HG03108 (cell line): ENCODE results near the gene RUBCNL.

Source experiments
- ATAC-seq: cut with Tn5 transposase; IDR thresholded peaks from one replicate; pipeline ENCODE4 v1.9.1; 2021; ENCODE audit warnings: moderate library complexity; ENCODE audit not compliant: unreplicated experiment

RUBCNL gene

DNA sequence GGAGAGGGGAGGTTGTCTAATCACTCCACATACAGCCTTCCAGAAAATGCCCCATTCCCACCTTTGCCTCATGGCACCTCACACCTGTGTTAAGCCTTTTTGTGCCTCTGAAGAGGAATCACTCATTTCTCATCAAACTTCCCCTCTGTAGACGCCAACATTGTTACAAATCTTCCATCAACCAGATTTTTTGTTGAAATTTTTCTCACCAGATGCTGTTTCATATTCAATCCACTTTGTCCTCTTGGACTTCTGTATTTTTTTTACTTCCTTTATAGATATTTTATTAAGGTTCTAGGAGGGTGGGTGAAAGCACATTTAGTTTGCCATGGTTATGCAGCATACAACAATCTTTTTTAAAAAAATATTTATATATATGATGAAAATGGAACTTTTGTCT is 74.0 kb downstream of the RUBCNL start:
- ATAC-seq, result no peak

DNA sequence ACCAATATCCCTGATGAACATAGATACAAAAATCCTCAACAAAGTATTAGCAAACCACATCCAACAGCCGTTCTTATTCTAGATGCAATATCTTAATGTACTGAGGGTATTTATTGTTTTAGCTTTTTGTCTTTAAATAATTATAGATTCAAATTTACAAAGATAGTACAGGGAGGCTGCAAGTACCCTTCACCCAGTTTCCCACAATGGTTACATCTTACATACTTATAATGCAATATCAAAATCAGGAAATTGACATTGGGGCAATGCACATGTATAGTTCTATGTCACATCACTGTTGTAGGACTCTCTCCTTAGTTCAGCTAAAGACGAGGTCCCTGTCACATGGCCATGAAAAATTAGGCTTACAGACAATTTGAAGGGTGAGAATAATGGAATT is 75.8 kb downstream of the RUBCNL start:
- ATAC-seq, result no peak

GRCh38 chr13:46310066-46310465 is 77.0 kb downstream of the RUBCNL start:
- ATAC-seq, result no peak

GRCh38 chr13:46307554-46307953 is 79.5 kb downstream of the RUBCNL start:
- no peak for ATAC-seq

GRCh38 chr13:46304546-46304945 is 82.5 kb downstream of the RUBCNL start:
- no peak for ATAC-seq

DNA sequence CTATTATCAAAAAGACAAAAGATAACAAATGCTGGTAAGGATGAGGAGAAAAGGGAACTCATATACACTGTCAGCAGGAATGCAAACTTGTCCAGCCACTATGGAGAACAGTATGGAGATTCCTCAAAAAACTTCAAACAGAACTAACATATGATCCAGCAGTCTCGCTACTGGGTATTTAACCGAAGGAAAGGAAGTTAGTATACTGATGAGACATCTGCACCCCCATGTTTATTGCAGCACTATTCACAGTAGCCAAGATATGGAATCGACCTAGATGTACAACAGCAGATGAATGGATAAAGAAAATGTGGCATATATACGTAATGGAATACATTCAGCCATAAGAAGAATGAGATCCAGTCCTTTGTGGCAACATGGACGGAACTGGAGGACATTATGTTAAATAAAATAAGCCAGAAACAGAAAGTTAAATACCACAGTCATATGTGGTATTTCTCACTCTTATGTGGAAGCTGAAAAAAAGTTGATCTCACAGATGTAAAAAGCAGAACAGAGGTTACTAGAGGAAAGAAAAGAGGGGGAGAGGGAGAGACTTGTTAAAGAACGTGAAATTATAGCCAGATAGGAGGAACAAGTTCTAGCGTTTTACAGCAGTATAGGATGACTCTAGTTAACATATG is 83.2 kb downstream of the RUBCNL start:
- ATAC-seq, result no peak

- no peak for ATAC-seq
These were observed 89.7 kb downstream of the RUBCNL start for GRCh38 chr13:46297361-46297811.

DNA sequence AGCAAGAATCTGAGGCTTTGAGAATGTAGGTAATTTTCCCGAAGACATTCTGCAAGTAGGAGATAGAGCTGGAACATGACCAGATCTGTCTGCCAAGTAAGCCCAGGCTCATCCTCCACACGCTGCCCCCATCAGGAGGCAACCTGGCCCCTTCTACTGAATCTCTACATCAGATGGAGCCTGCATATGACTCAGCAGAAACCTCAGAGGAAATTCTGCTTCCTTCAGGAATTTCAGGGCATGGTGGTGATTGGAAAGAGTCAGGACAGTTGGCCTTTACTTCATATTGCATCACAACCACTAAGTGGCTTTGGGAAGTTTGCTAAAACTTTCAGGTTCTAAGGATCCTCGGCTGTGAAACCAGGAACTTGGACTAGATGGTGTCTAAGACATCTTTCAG is 90.1 kb downstream of the RUBCNL start:
- no peak for ATAC-seq

- ATAC-seq, result peak; percentile 39
These were observed 90.8 kb downstream of the RUBCNL start for GRCh38 chr13:46296115-46296822.

DNA sequence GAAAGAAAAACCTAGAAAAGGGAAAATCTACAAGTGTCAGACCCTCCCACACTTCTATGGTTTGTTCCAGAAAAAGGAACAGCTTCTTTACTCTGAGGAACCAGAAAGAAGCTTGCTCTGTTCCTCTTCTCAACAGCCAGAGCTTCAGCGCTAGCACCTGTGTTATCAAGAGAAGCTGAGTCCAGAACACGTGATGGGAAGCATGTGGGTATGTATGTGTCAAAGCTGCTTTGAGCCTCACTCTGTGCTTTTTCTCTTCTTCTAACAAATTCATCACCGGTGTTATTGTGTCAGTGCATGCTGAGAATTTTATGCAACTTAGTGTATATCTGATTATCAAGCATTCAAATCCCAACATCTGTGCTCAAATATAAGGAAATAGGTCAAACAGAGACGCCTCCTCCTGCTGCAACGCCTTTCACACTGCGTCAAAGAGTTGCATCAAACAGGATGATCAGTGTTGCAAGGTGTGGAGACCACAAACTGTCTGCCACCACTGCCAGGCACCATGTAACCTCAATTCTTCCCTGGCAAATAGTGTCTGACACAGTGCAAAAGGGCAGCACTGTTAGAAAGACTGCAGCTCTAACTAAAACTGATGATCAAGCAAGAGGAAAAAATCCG is 91.4 kb downstream of the RUBCNL start:
- peak; percentile 67 for ATAC-seq

GRCh38 chr13:46293436-46293835 is 93.6 kb downstream of the RUBCNL start:
- ATAC-seq, result no peak
